HG03045 (cell line): ENCODE data around the gene GIMAP2.
A peak's percentile ranks its signal among the peaks of the same experiment; 100 is the strongest.

Experiments
- ATAC-seq: cut with Tn5 transposase; IDR thresholded peaks from one replicate; pipeline ENCODE4 v1.9.1; 2021; ENCODE audit warnings: mild to moderate bottlenecking, moderate library complexity; ENCODE audit not compliant: unreplicated experiment

The GIMAP2 gene

DNA sequence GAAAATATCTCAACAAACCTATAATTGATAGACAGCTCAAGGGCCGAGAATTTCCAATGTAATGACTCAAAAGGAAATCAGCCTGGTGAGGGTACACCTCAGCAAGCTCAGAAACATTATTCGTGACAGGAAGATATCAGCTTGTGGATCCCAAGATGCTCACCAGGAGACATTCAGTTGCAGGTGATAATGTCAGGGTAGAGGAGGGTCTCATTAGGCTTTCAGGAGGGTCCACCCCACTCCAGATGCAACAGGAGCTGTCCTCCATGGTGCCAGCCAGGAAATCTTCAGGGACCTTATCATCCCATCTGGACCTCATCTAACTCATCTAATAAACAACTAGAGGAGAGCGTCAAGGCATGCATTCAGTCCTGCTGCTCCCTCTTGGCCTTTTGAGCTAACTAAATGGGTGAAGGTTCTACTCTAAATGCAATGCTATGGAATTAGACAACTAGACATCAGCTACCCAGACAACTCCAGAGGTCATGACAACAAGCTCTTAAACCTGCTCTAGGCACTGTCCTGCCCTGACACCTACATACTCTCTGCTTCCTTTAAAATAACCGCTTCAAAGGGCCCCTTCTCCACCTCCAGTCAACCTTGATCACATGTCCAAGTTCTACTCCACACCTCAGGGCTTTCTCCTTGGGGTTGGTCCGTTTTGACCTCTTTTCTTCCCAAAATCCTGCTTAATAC lies 47.4 kb downstream of the GIMAP2 start:
- ATAC-seq: no peak

DNA sequence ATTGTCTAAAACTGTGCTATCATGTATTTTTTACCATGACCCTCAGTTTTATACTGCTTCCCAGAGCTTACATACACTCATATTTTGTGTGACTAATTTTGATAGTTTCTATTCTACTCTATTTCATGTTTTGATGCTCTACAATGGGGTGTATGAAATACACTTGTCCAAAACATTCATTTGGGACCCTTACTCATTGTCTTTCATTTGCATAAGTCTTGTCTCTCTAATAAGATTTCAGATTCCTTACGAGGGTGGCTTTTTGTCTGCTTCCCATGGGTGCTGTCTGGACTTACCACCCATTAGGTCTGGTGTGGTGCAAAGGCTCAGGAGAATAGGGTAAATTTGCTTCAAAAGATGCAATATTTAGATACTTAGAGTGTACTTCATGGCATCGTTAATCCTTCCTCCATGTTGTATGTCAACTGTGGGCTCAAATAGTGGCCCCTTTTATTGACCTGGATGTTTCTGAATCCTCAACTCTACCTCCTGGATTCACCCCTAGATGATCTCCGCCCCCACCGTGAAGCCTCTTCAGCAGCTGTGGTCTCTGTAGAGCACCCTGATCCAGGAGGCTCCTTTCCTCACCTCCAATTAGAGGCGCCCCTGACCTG lies 48.1 kb downstream of the GIMAP2 start:
- no peak for ATAC-seq

DNA sequence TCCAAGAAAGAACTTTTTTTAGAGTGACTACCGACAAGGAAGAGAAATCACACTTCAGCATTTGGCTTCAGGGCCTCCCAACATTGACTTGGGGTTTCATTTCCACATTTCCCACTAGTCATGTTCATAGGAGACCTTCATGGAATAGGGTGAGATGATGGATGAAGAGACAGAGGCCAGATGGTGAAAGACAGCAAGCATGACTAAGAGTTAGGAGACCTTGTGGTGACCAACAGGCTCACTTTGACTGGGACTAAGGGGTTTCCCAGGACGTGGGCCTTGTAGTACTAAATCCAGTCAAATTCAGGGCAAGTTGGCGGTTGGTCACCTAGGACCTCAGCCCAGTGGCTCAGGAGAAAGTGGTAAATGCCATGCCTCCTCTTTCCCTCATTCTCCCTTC lies 48.7 kb downstream of the GIMAP2 start:
- peak; percentile 64 for ATAC-seq

DNA sequence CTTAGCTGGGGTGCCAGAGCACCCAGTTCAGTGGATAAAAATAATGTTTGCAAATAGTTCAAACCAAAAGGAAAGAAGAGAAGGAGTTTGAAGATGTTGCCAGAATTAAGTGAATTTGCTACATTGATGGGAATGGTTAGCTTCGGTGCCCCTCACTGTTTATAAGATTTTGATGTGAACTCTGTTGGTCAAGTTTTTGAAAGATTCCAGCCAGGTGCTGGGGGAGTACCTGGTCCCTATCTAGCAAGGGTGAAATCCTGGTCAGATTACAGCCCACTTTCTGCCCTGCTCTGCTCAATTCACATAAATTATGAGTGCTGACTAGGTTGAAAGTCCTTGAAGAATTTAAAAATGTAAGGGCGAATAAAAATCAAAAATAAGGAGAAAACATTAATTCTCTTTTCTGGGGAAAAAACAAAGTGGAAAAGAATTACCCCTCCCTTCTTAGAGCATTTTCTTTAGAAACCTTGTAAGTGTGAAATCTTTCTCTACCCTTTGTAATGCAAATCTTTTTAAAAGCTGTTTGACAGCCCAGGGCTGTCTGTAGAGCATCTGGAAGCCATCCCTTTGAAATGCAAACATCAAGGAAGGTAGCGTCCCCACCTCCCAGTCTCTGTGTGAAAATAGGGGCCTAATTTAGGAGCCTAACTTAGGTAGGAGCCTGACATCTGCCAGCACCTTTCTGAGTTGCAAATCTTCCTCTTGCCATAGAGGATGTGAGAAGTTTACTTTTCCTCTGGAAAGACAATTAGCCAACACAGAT lies 50.3 kb downstream of the GIMAP2 start:
- ATAC-seq: no peak

DNA sequence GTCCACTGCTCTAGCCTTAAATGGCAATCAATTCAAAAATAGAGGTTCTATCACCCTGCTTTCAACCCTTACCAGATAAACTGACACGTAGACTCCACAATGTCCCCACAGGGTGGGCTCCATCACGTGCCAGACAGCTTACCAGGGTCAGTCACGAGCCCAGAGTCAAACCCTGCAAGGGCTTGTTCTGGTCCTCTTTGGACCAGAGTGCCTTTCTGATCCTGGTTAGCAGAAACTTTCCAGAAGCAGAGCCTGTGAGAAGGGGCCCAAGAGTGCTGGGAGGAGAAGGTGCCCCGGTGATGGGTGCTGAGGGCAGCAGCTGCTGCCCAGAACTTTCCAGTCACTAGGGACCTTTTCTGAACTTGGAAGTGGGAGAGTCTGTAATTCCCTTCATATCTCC lies 51.4 kb downstream of the GIMAP2 start:
- no peak for ATAC-seq

DNA sequence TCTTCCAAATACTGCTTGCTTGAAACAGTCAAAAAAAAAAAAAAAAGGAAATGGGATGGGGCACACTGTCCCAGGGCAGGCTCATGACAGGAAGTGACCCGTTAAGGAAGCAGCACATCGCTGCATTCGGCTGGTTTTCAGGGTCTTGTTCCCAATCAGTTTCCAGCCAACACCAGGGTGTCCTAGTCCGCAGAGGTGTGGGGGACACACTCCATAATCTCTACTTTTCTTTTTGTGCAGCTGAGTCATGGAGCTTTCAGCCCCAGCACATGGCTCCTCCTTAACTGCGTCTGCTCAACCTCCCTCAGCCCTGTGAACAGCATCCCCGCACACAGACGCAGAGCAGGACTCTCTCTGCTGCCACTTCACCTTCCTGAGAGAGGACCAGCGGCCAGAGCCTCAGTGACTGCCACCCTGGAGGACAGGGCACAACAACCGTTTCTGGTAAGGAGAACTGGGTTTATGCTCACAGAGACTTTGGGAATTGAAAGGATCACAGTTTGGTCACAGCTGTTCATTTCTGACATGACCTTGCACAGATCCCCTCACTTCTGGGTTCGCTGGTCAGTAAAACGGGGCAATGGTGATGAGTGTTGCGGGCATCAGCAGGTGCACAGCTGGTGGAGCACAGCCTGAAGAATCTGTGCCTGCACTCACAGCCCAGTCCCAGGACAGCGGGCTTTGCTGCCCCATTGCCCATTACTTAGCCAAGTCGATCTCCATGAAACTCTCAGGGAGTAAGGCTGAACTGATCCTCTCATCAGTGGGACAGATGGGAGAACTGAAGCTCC lies 52.0 kb downstream of the GIMAP2 start, which contains the start of gene GIMAP5:
TSS of gene GIMAP5 (plus strand) at position 154 of the 791 bp plus-strand sequence. CDS start 3,467 bp downstream, outside the sequence.
- peak; percentile 53 for ATAC-seq

DNA sequence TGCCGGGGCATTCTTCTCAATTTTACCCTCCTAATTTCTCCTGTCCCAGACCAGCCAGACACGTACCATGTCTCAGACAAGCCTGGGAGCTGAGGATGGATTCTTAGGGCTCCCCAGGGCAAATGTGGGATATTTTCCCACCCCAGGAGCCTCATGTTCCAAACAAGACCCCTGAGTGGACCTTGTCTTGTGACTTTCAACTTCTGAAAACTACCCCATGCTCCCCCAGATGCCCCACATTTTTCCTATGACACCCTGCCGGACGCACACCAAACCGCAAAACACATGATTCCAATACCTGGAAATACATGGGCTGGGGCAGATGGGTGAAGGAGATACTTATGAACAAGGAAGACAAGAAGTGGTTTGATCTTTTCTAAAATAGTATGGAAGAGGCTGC lies 52.6 kb downstream of the GIMAP2 start:
- no peak for ATAC-seq

DNA sequence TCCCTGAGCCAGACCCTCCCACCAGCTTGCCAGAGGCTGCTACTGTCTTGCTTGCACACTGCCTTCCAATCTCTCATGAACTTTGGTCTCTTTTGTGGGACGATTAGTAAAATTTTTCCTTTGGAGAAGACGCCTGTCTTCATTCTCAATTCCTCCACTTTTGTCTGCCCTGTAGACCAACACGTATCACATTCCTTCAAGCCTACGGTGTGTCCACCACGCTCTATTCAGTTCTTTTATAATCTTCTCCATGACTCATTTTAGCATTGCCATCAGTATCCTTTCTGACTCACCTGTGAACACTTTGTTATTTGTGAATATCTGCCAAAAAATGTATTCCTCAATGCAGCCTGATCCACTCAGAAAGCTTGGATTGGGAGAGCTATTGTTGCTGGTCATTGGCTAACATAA lies 53.1 kb downstream of the GIMAP2 start:
- no peak for ATAC-seq

DNA sequence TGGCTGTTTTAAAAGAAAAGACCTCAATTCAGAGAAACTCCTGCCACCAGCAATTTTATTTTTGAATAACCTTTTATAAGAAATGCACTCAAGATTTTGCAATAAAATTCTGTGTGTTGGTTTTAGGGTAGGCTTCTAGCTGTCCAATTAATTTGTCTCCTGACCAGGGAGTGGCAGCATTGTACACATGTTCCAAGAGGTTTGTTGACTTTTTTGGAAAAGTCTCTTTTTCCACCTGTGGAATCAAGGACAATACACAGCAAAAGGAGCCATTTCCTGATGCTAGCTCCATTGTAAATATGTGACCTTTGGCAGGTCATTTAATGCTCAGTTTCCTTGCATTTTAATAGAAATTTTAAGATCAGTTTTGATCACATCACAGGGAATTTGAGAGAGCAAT lies 53.5 kb downstream of the GIMAP2 start:
- no peak for ATAC-seq

DNA sequence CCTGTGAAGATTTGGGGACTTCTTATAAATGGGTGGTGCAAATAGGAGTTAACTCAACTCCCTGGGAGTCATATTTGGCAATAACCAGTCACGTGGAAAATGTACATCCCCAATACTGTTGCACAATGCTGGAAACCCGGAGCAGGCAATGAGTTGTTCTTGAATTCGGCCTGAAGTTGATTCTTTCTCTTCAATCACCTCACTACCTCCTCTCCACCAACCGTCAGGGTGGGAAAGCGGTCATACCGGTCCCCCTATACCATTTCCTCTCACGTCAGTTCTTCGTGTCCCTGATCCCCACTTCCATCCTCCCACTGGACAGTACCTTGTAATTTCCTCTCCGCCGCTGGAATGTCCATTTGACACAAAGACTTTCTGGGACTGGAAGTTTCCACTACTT lies 54.5 kb downstream of the GIMAP2 start:
- ATAC-seq: no peak

DNA sequence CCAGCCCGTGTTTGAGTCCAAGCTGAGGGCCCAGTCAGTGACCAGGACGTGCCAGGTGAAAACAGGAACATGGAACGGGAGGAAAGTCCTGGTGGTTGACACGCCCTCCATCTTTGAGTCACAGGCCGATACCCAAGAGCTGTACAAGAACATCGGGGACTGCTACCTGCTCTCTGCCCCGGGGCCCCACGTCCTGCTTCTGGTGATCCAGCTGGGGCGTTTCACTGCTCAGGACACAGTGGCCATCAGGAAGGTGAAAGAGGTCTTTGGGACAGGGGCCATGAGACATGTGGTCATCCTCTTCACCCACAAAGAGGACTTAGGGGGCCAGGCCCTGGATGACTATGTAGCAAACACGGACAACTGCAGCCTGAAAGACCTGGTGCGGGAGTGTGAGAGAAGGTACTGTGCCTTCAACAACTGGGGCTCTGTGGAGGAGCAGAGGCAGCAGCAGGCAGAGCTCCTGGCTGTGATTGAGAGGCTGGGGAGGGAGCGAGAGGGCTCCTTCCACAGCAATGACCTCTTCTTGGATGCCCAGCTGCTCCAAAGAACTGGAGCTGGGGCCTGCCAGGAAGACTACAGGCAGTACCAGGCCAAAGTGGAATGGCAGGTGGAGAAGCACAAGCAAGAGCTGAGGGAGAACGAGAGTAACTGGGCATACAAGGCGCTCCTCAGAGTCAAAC lies 56.9 kb downstream of the GIMAP2 start:
- ATAC-seq: no peak
